AG08396 (cell line): ENCODE results near the gene HILPDA.
"Not testable (repeated sequence)": the region's sequence is repeated elsewhere in the genome, so short reads cannot be mapped to it uniquely, and the experiment has no call there.

Experiments
- DNase-seq: peaks from one replicate; pipeline ENCODE4 v3.0.0; 2012; ENCODE audit warnings: low spot score, mixed read lengths

The HILPDA gene

DNA sequence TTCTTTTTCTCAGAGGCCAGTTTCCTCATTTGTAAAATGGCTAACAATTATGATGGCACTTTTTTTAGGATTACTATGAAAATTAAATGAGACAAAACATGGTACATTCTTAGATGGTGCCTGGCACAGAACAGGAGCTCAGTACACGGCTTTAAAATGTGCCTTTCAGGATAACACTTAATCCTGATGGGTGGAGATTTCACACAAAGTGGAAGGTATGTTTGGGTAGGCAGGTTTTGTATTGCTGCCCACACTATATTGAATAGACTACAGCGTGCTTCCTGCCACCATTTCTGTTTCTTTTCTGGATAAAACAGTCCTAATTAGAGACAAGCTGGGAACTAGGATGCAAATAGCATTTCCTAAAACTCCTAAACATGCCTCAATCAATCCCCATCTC, 23.9 kb upstream of the HILPDA start:
- no peak for DNase-seq

DNA sequence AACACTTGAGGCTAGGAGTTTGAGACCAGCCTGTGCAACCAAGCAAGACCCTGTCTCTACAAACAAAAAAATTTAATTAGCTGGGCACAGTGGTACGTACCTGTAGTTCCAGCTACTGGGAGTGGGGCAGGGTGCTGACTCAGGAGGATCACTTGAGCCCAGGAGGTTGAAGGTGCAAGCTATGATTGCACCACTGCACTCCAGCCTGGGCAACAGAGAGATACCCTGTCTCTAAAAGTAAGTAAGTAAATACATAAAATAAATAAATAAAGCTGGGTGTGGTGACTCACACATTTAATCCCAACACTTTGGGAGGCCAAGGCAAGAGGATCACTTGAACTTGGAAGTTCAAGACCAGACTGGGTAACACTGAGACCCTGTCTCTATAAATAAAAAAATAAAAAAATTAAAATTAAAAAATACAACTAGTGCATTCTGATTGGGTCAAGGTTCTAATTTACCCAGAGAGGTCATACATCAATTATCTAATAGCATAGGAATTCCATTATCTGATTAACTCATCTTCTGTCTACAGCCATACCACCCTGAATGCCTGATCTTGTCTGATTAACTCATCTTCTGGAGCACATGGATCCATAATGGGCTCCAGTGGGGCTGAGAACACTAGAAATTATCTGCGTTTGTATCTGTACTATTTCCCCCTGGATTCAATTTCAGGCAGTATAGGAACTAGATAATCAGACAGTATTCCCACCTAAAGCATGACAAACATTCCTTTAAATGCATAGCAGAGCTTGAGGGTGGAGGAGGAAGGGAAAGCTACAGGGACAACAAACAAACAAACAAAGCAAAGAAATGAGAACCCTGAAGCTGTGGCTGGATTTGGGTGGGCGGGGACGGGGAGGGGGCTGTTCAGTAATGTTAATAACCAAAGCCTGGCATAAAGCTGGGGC, 21.0 kb upstream of the HILPDA start:
- DNase-seq = no peak

GRCh38 chr7:128435327-128435686, 20.4 kb upstream of the HILPDA start:
- no peak for DNase-seq

- DNase-seq = no peak
Measured at GRCh38 chr7:128437426-128438332, 18.0 kb upstream of the HILPDA start.

GRCh38 chr7:128442356-128442755, 13.3 kb upstream of the HILPDA start:
- DNase-seq = no peak

- DNase-seq = no peak
Measured at GRCh38 chr7:128443831-128444600, 11.7 kb upstream of the HILPDA start.

DNA sequence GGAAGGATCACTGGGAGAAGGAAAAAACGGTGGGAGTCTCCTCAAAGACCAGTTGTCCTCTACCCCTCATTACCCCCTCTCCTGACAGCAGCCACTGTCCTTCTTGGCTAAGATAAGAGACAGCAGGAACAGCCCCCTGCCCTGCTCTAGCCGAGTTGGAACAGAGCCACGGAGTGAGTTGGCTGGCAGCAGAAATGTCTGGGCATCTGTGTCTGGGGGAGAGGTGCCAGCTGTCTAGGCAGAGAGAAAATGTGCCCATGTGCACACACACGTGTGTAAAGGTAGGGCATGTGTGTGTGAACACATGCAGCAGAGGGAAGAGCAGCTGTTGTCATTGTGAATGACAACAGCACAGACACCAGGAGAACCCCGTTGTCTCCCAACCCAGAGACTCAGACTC, 9.4 kb upstream of the HILPDA start:
- DNase-seq = no peak

GRCh38 chr7:128447941-128448564, 7.6 kb upstream of the HILPDA start:
- DNase-seq = no peak

- DNase-seq = no peak
Measured at GRCh38 chr7:128448751-128449302, 6.9 kb upstream of the HILPDA start.

DNA sequence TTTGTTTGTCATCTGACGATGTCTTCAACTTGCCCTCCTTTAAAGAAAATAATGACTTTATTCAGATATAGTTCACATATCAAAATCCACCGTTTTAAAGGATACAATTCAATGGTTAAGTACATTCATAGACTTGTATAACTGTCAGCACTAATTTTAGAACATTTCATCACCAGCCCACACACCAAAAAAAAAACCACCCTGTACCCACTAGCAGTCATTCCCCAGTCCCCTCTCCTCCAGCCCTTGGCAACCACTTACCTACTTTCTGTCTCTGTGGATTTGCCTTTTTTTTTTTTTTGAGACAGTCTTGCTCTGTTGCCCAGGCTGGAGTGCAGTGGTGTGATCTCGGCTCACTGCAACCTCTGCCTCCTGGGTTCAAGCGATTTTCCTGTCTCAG, 5.3 kb upstream of the HILPDA start:
- no peak for DNase-seq

- DNase-seq = no peak
Measured at GRCh38 chr7:128450913-128451312, 4.8 kb upstream of the HILPDA start.

DNA sequence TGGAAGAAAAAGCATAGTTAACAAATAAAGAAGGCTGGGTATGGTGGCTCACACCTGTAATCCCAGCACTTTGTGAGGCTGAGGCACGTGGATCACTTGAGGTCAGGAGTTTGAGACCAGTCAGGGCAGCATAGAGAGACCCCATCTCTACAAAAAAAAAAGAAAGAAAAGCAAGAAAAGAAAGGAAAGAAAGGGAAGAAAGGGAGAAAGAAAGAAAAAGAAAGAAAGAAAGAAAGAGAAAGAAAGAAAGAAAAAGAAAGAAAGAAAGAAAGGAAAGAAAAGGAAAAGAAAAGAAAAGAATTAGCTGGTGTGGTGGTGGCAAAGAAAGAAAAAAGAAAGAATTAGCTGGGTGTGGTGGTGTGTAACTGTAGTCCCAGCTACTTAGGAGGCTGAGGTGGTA, 3.1 kb upstream of the HILPDA start:
- DNase-seq = no peak

GRCh38 chr7:128453836-128454804, 1.6 kb upstream of the HILPDA start:
- DNase-seq = peak; percentile 44

GRCh38 chr7:128454808-128455542, 703 bp upstream of the HILPDA start:
- DNase-seq = no peak

DNA sequence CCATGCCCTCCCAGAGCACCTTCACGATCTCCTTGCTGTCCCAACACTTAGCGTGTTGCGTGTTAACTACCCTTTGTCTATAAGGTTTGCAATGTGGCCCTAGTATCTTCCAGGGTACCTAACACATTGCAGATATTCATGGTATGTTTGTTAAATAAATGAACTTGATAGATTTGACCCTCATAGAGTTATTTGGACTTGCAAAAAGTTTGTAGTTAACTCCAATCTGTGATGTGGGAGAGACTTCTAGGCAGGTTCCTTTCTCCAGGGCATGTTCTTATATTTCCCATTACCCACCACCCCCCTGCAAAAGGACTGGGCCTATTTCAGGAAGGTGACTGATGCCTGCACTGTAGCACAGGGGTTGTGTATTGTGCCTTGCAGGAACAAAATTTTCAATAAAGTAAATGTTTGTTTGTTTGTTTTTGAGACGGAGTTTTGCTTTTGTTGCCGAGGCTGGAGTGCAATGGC, 612 bp downstream of the HILPDA start:
- no peak for DNase-seq

- not testable (repeated sequence) for DNase-seq
Measured at GRCh38 chr7:128457385-128457784, 1.7 kb downstream of the HILPDA start.

DNA sequence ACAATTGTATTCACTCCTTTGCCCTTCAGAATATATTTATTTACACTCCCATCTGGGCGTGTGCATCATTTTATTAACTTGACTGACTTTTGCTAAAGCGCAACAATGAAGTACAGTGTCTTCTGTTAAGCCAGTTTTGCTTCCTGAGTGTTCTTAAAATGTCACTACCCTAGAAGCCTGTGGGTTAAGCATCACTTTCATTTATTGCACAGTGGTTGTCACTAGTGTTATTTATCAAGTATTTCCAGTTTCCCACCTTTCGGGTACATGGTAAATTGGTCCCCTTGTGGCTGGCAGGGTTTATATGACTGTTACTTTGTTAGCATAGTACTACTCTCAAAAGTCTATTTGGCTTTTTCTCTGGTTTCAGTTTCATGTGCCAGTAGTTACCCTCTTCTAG, 3.3 kb downstream of the HILPDA start:
- no peak for DNase-seq

DNA sequence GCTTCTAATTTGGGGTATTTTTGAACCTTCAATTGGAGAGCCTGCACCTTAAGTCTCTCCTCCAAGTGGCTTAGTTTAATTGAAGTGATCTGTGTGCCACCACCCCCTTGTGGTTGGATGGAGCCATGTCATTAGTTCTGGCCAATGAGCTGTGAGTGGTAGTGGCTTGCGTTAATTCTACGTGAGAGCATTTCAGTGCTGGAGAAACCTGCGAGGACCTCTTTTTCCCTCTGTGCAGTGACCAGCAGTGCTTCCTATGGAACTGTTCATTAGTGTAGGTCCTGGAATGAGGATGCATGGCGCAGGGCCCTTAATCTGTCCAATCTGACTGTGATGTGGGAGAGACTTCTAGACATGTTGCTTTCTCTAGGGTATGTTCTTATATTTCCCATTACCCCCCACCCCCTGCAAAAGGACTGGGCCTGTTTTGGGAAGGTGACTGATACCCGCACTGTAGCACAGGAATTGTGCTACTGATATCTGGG, 3.8 kb downstream of the HILPDA start:
- peak; percentile 70 for DNase-seq

- no peak for DNase-seq
Measured at GRCh38 chr7:128462460-128462859, 6.8 kb downstream of the HILPDA start.
